Testis (tissue), 2 donors: ENCODE results near the gene FAM110C.

ENCODE experiments used
- CTCF ChIP-seq, 3 experiments: fragments of 450-650 bp in 2 of 3; fragments of 200-600 bp in 1 of 3; sonication (generic) in 1 of 3; IDR thresholded peaks; one replicate each; pipeline ENCODE4 v1.5.1; 2016 to 2019; ENCODE audit warnings: antibody characterized with exemption in 3 of 3, mild to moderate bottlenecking in 2 of 3, moderate library complexity in 1 of 3
- POLR2A ChIP-seq: fragments of 450-650 bp; IDR thresholded peaks from one replicate; pipeline ENCODE4 v1.6.1; 2017; ENCODE audit warnings: antibody characterized with exemption, mild to moderate bottlenecking, moderate library complexity

GRCh38 chr2:55587-56448 is 9.5 kb upstream of the FAM110C start:
- TF ChIP-seq CTCF (IDR thresholded peaks at IDR 0.05) (no peak), POLR2A (no peak)
